T-helper 1 cell treated with Interleukin-12 subunit alpha and Interleukin-12 subunit beta and Interleukin-4 antibody, amounts not matched to agents 30 ng/mL and 1 ng/mL, for 36 hours (primary cell): ENCODE data around the gene PILRB. TPM values are rescaled to one million over a fixed set of nuclear protein-coding genes. Genes with fewer than 3 reads are reported as not detected.
"Not testable (repeated sequence)": the region's sequence is repeated elsewhere in the genome, so short reads cannot be mapped to it uniquely, and the experiment has no call there.

Experiments used
- intact Hi-C: fragments of 100-400 bp; cut with micrococcal nuclease; formaldehyde crosslinking; loops from one replicate; pipeline ENCODE4 v1.15.1; 2024
- total RNA-seq: library from RNA; stranded (reverse); gene quantifications from 2 replicates; pipeline ENCODE4 v1.2.3, GENCODE V29; 2022

The PILRB gene
- 82.4 and 84.7 TPM in 2 replicates for total RNA-seq

DNA sequence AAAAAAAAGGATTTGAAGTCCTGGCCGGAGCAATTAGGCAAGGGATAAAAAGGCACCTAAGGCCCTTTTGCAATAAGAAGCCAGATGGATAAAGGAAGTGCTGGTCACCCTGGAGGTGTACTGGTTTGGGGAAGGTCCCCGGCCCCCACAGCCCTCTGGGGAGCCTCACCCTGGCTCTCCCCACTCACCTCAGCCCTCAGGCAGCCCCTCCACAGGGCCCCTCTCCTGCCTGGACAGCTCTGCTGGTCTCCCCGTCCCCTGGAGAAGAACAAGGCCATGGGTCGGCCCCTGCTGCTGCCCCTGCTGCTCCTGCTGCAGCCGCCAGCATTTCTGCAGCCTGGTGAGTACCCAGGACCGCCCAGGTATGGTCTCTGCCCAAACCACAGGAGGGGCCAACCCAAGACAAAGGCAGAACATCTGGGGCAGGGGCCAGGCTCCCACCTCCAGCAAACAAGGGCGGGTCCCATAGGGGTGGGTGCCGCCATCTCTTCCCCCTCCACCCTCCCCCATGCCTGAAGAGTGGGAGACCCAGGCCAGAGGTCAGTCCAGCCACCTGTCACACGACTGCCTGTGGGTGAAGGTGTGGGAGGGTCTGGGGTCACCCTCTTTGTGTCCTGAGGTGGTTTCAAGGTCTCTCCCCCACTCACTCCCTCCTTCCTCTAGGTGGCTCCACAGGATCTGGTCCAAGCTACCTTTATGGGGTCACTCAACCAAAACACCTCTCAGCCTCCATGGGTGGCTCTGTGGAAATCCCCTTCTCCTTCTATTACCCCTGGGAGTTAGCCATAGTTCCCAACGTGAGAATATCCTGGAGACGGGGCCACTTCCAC is at the start of gene PILRB:
Gene PILRB, plus strand, starts transcription at position 91 of the 830 bp plus-strand sequence. Its CDS starts 186 bp downstream, at position 277.
- intact Hi-C loops, result no loop called here

DNA sequence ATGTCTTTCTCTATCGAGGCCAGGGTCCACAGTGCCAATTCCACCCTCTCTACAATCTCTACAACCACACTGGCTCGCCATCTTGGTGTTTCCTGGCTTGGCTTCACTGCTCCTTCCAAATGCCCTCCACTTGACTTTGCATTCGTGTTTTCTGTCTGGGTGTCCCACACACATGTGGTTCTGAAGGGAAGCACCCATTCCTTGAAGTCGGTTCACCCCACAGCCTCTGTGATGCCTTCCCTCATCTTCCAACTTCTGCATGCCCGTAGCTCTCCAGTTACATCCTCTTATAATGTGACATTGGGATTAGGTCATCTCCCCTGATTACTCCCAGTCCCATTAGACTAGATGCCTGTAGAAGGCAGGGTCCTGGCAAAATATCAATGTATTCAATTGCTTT is 39.6 kb upstream of the PILRB start:
- intact Hi-C loops, result not testable (repeated sequence)

- intact Hi-C loops, result not testable (repeated sequence)
Measured at GRCh38 chr7:100321648-100322047, 36.3 kb upstream of the PILRB start.

GRCh38 chr7:100324194-100324593 is 33.7 kb upstream of the PILRB start:
- intact Hi-C loops, result not testable (repeated sequence)

GRCh38 chr7:100325671-100326070 is 32.2 kb upstream of the PILRB start:
- intact Hi-C loops, result not testable (repeated sequence)

GRCh38 chr7:100326914-100327313 is 31.0 kb upstream of the PILRB start:
- intact Hi-C loops, result not testable (repeated sequence)

DNA sequence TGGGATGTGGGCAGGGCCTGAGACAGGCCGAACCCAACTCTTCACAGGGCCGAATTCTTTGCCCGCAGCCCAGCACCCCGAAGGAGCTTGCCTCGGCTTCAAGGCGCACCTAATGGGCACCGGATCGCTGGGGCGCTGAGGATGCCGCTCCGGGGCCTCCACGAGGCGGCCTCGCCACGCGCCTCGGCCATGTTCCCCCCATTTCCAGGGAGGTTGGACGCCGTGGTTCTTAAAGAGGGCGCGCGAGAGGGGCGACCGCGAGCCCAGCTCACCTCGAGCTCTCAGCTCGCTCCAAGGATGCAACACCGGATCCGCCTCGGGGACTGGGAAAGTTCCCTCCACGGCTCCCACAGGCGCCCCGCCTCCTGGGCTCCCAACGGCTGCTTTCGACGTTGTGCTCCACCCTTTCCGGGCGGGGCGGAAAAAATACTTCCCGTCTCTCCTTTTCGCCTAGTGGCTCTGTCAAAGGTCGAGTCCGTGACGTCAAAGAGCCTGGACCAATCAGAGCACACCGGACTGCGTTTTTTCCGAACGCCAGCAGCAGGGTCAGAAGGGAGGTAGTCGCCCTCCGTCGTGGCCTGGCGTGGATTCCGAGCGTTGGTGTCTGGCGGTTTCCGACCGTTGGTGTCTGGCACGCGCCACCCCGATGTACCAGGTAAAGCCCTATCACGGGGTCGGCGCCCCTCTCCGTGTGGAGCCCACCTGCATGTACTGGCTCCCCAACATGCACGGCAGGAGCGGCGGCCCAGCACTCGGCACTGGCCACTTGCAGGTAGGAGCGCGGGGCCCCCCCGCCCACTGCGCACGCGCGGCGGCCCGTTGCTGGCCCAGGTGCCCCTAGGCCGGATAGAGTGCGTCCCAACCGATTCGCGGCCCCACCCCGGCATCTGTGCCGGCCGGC is 22.1 kb upstream of the PILRB start:
- intact Hi-C loops, result loop anchor here (1.0 to 2.0 kb wide), 2 partner anchors 9 to 93 kb away; partner anchors contain the start of genes MEPCE and ZCWPW1

- intact Hi-C loops, result not testable (repeated sequence)
Measured at GRCh38 chr7:100338083-100338696, 19.7 kb upstream of the PILRB start.

DNA sequence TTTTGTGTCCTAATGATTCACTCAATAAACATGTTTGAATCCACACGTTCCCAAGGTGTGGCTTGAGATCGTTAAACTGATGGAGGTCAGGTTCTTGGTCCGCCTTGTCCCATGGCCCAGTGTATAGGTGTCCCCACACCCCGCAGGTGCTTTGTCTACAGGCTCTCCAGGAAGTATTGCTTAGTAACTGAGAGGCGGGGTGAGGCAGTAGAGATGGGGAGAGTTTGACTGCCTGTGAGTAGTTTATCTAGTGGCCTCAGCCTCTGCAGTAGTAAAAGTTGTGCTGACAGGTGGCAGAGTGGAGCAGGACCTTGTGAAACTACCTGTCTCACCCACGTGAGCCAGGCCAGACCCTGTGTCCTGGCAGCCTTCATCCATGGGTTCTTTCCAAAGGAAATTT is 16.6 kb upstream of the PILRB start:
- intact Hi-C loops, result not testable (repeated sequence)

GRCh38 chr7:100342765-100343164 is 15.2 kb upstream of the PILRB start:
- intact Hi-C loops, result no loop called here

DNA sequence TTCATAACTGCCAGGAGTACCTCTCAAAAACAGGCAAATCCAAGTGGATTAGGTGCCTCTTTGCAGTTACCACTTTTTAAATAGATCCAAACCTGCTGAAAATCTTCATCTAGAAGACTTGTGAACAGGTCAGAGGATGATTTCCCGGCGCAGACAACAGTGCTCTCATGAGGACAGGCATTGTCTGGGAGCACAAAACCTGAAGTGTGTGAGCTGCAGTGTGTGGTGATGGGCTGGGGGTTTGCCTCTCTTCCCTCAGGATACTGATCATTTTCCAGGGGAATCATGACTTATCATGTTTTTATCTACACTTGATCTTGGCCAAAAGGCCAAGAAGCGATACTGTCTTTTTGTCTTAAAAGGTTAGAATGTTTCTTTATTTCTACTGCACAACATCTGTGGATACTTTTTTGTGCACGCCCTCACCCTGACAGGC is 13.8 kb upstream of the PILRB start:
- intact Hi-C loops, result loop anchor here (1.0 to 2.0 kb wide), 5 partner anchors 53 to 211 kb away; partner anchors contain the start of gene ZCWPW1

GRCh38 chr7:100344560-100345287 is 13.2 kb upstream of the PILRB start:
- intact Hi-C loops, result loop anchor here (1.0 to 2.0 kb wide), 7 partner anchors 8 to 212 kb away; partner anchors contain the start of gene ZCWPW1

DNA sequence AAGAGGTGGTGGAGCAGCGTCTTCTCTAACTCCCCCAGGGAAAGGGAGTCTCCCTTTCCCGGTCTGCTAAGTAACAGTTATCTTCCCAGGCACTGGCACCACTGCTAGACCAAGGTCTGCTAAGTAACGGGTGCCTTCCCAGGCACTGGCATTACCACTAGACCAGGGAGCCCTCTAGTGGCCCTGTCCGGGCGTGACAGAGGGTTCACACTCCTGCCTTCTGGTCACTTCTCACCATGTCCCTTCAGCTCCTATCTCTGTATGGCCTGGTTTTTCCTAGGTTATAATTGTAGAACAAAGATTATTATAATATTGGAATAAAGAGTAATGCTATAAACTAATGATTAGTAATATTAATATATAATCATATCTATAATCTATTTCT is 12.6 kb upstream of the PILRB start:
- intact Hi-C loops, result loop anchor here (1.0 to 2.0 kb wide), 5 partner anchors 9 to 212 kb away; no protein-coding TSS in a partner anchor

GRCh38 chr7:100346921-100347320 is 11.0 kb upstream of the PILRB start:
- intact Hi-C loops, result no loop called here

DNA sequence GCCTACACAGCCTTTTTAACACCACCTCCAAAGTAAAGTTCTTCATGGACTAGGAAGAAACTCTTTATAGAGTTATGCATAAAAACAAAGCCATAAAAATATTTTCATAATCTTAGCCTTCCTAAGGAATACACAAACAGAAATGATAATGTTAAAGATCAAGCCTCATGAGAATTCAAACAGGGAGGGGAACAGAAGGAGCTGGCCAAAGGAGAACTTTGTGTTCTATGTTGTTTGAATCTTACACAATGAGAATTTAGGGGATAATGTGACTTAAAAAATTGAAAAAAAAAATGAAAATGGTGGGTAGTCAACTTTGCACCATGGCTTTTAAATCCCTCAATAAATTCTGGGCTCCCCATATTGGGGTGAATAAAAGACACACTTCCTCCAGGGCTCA is 9.1 kb upstream of the PILRB start:
- intact Hi-C loops, result no loop called here

DNA sequence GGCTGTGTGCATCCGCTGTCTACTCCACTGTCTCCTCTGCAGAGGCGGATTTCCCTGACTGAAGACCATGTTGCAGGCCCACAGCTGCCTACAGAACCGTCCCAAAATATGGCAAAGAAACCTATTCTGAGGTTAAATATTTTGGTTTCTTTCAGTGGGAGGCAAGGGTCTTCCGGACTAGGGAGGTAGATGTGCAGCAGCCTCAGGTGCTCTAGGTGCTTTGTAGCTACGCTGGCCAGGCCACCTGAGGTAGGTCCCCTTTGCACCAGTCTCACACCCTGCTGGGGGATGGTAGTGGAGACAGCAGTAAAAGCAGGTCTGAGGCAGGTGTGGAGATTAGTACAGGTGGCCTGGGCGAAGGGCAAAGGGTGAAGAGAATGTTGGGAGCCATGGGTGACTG is 8.2 kb upstream of the PILRB start:
- intact Hi-C loops, result no loop called here

- intact Hi-C loops, result no loop called here
Measured at GRCh38 chr7:100351657-100352058, 6.3 kb upstream of the PILRB start.

GRCh38 chr7:100352230-100352781 is 5.6 kb upstream of the PILRB start:
- intact Hi-C loops, result not testable (repeated sequence)

- intact Hi-C loops, result no loop called here
Measured at GRCh38 chr7:100352984-100353684, 4.8 kb upstream of the PILRB start.
